ENCODE results near the gene TXNRD1. TPM values are rescaled to one million over a fixed set of nuclear protein-coding genes. Genes with fewer than 3 reads are reported as not detected.
"Not testable (repeated sequence)": the region's sequence is repeated elsewhere in the genome, so short reads cannot be mapped to it uniquely, and the experiment has no call there.

TXNRD1 gene
- total and polyA plus RNA-seq, 9 donors, result 30.2 to 44.2 (median 40.8) TPM

GRCh38 chr12:104290320-104290719 lies 74.7 kb downstream of the TXNRD1 start:
- DNase-seq, result no peak
- no peaks in the 10 kb centered on the region for H3K27me3 ChIP-seq (ENCODE audit: control insufficient read depth, insufficient read depth, low read length)
- 67% methylated on average over 3 of the region's 8 CpGs for WGBS (ENCODE audit: insufficient coverage)
- H3K4me1 ChIP-seq (ENCODE audit: control insufficient read depth, insufficient read depth, low read length), result peaks cover 13% of the 10 kb centered on the region
- no peak overlapping the region for H3K27ac ChIP-seq (ENCODE audit: low read length)
- H3K36me3 ChIP-seq (ENCODE audit: control insufficient read depth, insufficient read depth, low read length), result peaks cover 19% of the 10 kb centered on the region
- no peaks in the 10 kb centered on the region for H3K9me3 ChIP-seq (replicated peaks; ENCODE audit: control insufficient read depth, low read depth, low read length)
- no peak overlapping the region for H3K4me3 ChIP-seq (ENCODE audit: low read length)

- H3K36me3 ChIP-seq (ENCODE audit: control insufficient read depth, insufficient read depth, low read length), result peaks cover 19% of the 10 kb centered on the region
- H3K4me1 ChIP-seq (ENCODE audit: control insufficient read depth, insufficient read depth, low read length), result peaks cover 13% of the 10 kb centered on the region
- no peak overlapping the region for H3K4me3 ChIP-seq (ENCODE audit: low read length)
- no peak for DNase-seq
- no peaks in the 10 kb centered on the region for H3K27me3 ChIP-seq (ENCODE audit: control insufficient read depth, insufficient read depth, low read length)
- H3K9me3 ChIP-seq (replicated peaks; ENCODE audit: control insufficient read depth, low read depth, low read length), result no peaks in the 10 kb centered on the region
- no CpG with 5 or more reads among the region's 5 CpGs for WGBS (ENCODE audit: insufficient coverage)
- no peak overlapping the region for H3K27ac ChIP-seq (ENCODE audit: low read length)
Measured at GRCh38 chr12:104290855-104291254, 75.3 kb downstream of the TXNRD1 start.

DNA sequence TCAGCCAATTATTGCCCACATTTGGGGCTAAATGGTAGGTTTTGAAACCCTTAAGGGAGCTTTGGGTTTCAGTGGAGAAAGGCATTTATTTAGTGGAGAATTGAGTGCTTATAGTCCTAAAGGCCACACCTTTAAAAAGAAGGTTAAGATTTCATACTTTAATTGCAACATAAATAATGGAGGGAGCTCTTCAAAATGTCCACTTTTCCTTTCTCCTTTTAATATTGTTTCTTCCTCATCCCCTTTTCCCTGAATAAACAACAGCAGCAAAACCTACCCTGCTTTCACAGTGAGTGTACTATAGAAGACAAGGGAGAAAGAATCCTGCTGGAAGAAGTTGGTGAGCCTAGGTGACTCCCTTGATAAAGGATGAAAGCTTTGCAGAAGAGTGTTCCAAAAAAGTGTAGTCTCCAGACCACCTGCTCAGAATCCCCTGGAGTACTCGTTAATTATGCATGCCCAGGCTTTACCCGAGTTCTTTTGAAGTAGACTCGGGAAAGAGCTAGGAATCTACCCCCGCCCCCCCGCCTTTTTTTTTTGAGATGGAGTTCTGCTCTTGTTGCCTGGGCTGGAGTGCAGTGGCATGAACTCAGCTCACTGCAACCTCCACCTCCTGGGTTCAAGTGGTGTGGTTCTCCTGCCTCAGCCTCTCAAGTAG lies 76.4 kb downstream of the TXNRD1 start:
- 20% methylated on average over 1 of the region's 5 CpGs for WGBS (ENCODE audit: insufficient coverage)
- H3K9me3 ChIP-seq (replicated peaks; ENCODE audit: control insufficient read depth, low read depth, low read length), result no peaks in the 10 kb centered on the region
- no peak overlapping the region for H3K4me3 ChIP-seq (ENCODE audit: low read length)
- H3K27ac ChIP-seq (ENCODE audit: low read length), result no peak overlapping the region
- peaks cover 9% of the 10 kb centered on the region for H3K4me1 ChIP-seq (ENCODE audit: control insufficient read depth, insufficient read depth, low read length)
- no peaks in the 10 kb centered on the region for H3K27me3 ChIP-seq (ENCODE audit: control insufficient read depth, insufficient read depth, low read length)
- H3K36me3 ChIP-seq (ENCODE audit: control insufficient read depth, insufficient read depth, low read length), result peaks cover 26% of the 10 kb centered on the region
- DNase-seq, result no peak

GRCh38 chr12:104292872-104293794 lies 77.6 kb downstream of the TXNRD1 start:
- Histone ChIP-seq H3K4me1 (ENCODE audit: control insufficient read depth, insufficient read depth, low read length) (peaks cover 7% of the 10 kb centered on the region), H3K27me3 (ENCODE audit: control insufficient read depth, insufficient read depth, low read length) (no peaks in the 10 kb centered on the region), H3K4me3 (ENCODE audit: low read length) (no peak overlapping the region), H3K9me3 (replicated peaks; ENCODE audit: control insufficient read depth, low read depth, low read length) (no peaks in the 10 kb centered on the region), H3K36me3 (ENCODE audit: control insufficient read depth, insufficient read depth, low read length) (peaks cover 26% of the 10 kb centered on the region), H3K27ac (ENCODE audit: low read length) (no peak overlapping the region)
- DNase-seq, result no peak
- WGBS (ENCODE audit: insufficient coverage), result 94% methylated on average over 3 of the region's 12 CpGs

DNA sequence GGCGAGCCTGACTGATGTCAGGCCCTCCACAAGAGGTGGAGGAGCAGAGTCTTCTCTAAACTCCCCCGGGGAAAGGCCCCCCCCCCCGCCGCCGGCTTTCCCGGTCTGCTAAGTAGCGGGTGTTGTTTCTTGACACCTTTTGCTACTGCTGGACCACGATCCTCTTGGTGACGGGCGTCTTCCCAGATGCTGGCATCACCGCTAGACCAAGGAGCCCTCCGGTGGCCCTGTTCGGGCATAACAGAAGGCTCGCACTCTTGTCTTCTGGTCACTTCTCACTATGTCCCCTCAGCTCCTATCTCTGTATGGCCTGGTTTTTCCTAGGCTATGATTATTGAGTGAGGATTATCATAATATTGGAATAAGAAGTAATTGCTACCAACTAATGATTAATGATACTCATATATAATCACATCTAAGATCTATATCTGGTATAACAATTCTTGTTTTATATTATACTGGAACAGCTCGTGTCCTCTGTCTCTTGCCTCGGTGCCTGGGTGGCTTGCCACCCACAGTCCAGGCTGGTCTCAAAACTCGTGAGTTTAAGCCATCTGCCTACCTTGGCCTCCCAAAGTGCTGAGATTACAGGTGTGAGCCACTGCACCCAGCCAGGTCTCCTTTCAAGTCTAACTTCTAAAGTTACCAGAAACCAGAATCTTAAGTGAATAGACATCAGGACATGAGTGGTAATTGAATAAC lies 78.7 kb downstream of the TXNRD1 start:
- H3K27ac ChIP-seq (ENCODE audit: low read length); H3K9me3 ChIP-seq (replicated peaks; ENCODE audit: control insufficient read depth, low read depth, low read length); H3K4me1 ChIP-seq (ENCODE audit: control insufficient read depth, insufficient read depth, low read length); H3K27me3 ChIP-seq (ENCODE audit: control insufficient read depth, insufficient read depth, low read length); DNase-seq; H3K4me3 ChIP-seq (ENCODE audit: low read length): not testable (repeated sequence)
- H3K36me3 ChIP-seq (ENCODE audit: control insufficient read depth, insufficient read depth, low read length), result peaks cover 26% of the 10 kb centered on the region
- WGBS (ENCODE audit: insufficient coverage), result 71% methylated on average over 6 of the region's 17 CpGs

DNA sequence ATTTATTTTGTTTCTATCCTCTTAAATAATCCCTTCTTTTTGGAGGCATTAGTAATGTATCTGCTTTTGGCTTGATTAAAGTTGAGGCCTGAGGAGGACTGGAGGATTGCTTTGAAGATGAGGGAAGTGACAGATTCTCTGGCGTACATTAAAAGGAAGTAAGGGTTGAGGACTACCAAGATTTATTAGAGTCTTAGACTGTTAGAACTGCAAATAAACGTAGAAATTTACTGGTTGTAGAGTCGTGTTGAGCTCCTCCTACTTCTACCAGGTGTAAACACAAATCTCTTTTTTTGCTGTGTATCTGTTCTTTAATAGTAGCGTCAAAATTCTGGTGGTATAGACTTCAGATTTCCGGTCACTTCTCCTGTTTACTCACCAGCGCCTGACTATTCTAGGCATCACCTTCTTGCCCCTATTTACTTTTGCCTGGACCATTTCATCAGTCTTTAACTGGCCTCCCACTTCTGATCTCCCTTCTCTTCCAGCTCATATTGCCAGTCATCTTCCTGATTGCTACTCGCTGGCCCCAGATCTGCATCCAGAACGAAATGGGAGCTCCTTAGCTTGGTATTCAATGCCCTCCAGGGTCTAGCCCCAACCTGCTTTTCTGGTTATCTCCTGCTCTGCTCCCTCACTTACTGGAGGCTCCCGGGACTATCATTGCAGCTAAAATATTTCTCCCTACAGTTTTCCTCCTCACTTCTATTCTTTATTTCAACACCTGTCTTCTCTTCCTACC lies 79.5 kb downstream of the TXNRD1 start:
- Histone ChIP-seq H3K27me3 (ENCODE audit: control insufficient read depth, insufficient read depth, low read length) (no peaks in the 10 kb centered on the region), H3K9me3 (replicated peaks; ENCODE audit: control insufficient read depth, low read depth, low read length) (no peaks in the 10 kb centered on the region), H3K4me1 (ENCODE audit: control insufficient read depth, insufficient read depth, low read length) (no peaks in the 10 kb centered on the region), H3K4me3 (ENCODE audit: low read length) (no peak overlapping the region), H3K27ac (ENCODE audit: low read length) (no peak overlapping the region), H3K36me3 (ENCODE audit: control insufficient read depth, insufficient read depth, low read length) (peaks cover 26% of the 10 kb centered on the region)
- 72% methylated on average over 5 of the region's 9 CpGs for WGBS (ENCODE audit: insufficient coverage)
- DNase-seq, result no peak

DNA sequence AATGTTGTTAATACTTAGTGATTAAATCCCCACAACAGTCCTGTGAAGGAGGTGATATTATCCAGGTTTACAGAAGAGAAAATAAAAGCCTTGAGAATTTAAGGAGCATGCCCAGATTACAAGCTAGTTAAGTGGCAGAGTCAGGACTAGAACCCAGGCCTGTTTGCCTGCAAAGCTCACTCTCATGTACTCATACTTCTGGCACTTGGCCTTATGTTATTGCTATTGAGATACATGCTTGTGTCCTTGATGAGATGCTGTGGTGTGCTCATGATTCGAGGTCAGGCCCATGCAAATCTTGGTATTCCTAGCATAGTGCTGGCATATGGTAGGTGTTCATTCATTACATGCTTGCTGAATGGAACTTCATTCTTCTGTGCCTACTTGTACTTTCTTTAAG lies 80.4 kb downstream of the TXNRD1 start:
- Histone ChIP-seq H3K36me3 (ENCODE audit: control insufficient read depth, insufficient read depth, low read length) (peaks cover 26% of the 10 kb centered on the region), H3K27me3 (ENCODE audit: control insufficient read depth, insufficient read depth, low read length) (no peaks in the 10 kb centered on the region), H3K4me3 (ENCODE audit: low read length) (no peak overlapping the region), H3K4me1 (ENCODE audit: control insufficient read depth, insufficient read depth, low read length) (no peaks in the 10 kb centered on the region), H3K9me3 (replicated peaks; ENCODE audit: control insufficient read depth, low read depth, low read length) (no peaks in the 10 kb centered on the region), H3K27ac (ENCODE audit: low read length) (no peak overlapping the region)
- WGBS (ENCODE audit: insufficient coverage), result 100% methylated on average over 1 of the region's 1 CpG
- no peak for DNase-seq

DNA sequence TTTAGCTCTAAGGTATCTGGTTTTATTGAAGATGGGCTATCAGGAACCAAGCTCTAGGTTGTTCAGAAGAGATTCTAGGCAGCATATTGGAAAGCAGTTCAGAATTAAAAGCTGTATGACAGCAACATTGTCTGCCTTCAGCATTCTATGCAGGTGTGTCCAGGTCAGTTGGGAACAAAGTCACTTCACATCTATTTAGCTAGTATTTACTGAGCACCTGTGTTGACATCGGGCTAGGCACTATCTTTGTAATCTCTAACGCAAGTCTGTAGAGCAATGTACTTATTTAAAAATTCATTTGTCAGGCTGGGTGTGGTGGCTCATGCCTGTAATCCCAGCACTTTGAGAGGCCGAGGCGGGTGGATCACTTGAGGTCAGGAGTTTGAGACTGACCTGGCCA lies 81.1 kb downstream of the TXNRD1 start:
- Histone ChIP-seq H3K36me3 (ENCODE audit: control insufficient read depth, insufficient read depth, low read length) (peaks cover 23% of the 10 kb centered on the region), H3K27ac (ENCODE audit: low read length) (no peak overlapping the region), H3K9me3 (replicated peaks; ENCODE audit: control insufficient read depth, low read depth, low read length) (no peaks in the 10 kb centered on the region), H3K4me3 (ENCODE audit: low read length) (no peak overlapping the region), H3K4me1 (ENCODE audit: control insufficient read depth, insufficient read depth, low read length) (no peaks in the 10 kb centered on the region), H3K27me3 (ENCODE audit: control insufficient read depth, insufficient read depth, low read length) (no peaks in the 10 kb centered on the region)
- no CpG with 5 or more reads among the region's 4 CpGs for WGBS (ENCODE audit: insufficient coverage)
- no peak for DNase-seq

GRCh38 chr12:104297477-104298113 lies 82.0 kb downstream of the TXNRD1 start:
- H3K27me3 ChIP-seq (ENCODE audit: control insufficient read depth, insufficient read depth, low read length), result no peaks in the 10 kb centered on the region
- H3K27ac ChIP-seq (ENCODE audit: low read length), result no peak overlapping the region
- H3K36me3 ChIP-seq (ENCODE audit: control insufficient read depth, insufficient read depth, low read length), result peaks cover 16% of the 10 kb centered on the region
- WGBS (ENCODE audit: insufficient coverage), result 91% methylated on average over 4 of the region's 10 CpGs
- H3K4me3 ChIP-seq (ENCODE audit: low read length), result no peak overlapping the region
- no peaks in the 10 kb centered on the region for H3K4me1 ChIP-seq (ENCODE audit: control insufficient read depth, insufficient read depth, low read length)
- no peaks in the 10 kb centered on the region for H3K9me3 ChIP-seq (replicated peaks; ENCODE audit: control insufficient read depth, low read depth, low read length)
- DNase-seq, result no peak

Measured in muscle of leg (tissue), 11 donors.